HCT116 (cell line): ENCODE data around the gene TLL2. TPM values are rescaled to one million over a fixed set of nuclear protein-coding genes. Genes with fewer than 3 reads are reported as not detected.

ENCODE experiments used
- ATAC-seq: fragments of 200-7000 bp; cut with Tn5 transposase; 2 replicates; pipeline ENCODE4 v1.9.1; 2020; ENCODE audit warnings: mild to moderate bottlenecking, moderate library complexity
- BruUV-seq: library from RNA; stranded (reverse); fragments of 400-500 nt; replicated peaks from 2 replicates; lab custom pipeline; 2021; lab: Mats Ljungman, UMichigan
- CTCF ChIA-PET: fragments of 300-600 bp; sonication (Branson Sonifier 250); formaldehyde crosslinking; loops from one replicate; lab custom pipeline; 2021; ENCODE audit warnings: antibody characterized with exemption; lab: Charles Lee
- POLR2A ChIA-PET: fragments of 300-600, 350-600 bp; sonication (Branson Sonifier 250); formaldehyde crosslinking; loops from one replicate; lab custom pipeline; 2021; ENCODE audit warnings: antibody characterized with exemption; lab: Charles Lee
- RAD21 ChIA-PET, 2 experiments: fragments of 300-600 bp; sonication (Branson Sonifier 250); formaldehyde crosslinking; loops; one replicate each; lab custom pipeline; 2023; ENCODE audit warnings: low total read pairs in 2 of 2; ENCODE audit not compliant: uncharacterized antibody in 2 of 2, unreplicated experiment in 2 of 2, low non-redundant PET in 1 of 2; lab: Charles Lee
- DNase-seq: peaks from one replicate; pipeline ENCODE4 v3.0.0-alpha.2; 2010; ENCODE audit warnings: low read depth, low spot score
- H2AFZ ChIP-seq: fragments of 200-600 bp; shearing (Covaris generic), sonication (generic); 2 replicates; pipeline ENCODE4 v1.6.1; 2017; ENCODE audit warnings: low read depth, mixed run types, mixed read lengths, antibody characterized with exemption, low read length; ENCODE audit not compliant: poor library complexity, severe bottlenecking
- H3K27ac ChIP-seq: 2 replicates; pipeline ENCODE4 v1.5.1; 2012; ENCODE audit warnings: low read depth, low read length
- H3K27me3 ChIP-seq: fragments of 200-600 bp; sonication (generic); 2 replicates; pipeline ENCODE4 v1.6.1; 2016; ENCODE audit warnings: mixed run types, low read length, mixed read lengths; ENCODE audit not compliant: insufficient read depth
- H3K36me3 ChIP-seq, 2 experiments: fragments of 200-500 bp in 1 of 2; fragments of 200-600 bp in 1 of 2; sonication (Bioruptor generic) in 1 of 2; sonication (generic) in 1 of 2; 2 replicates each; pipeline versions ENCODE4 v1.5.1 to v1.6.1; 2014 to 2016; ENCODE audit warnings: low read length in 2 of 2, inconsistent platforms in 1 of 2, mixed read lengths in 1 of 2, mixed run types in 1 of 2; ENCODE audit not compliant: insufficient read depth in 2 of 2, control insufficient read depth in 1 of 2
- H3K4me1 ChIP-seq, 2 experiments: fragments of 200-600 bp in 1 of 2; sonication (generic) in 1 of 2; 2 replicates each; pipeline versions ENCODE4 v1.5.1 to v1.6.1; 2012 to 2017; ENCODE audit warnings: low read length in 2 of 2, inconsistent platforms in 1 of 2, mild to moderate bottlenecking in 1 of 2, mixed read lengths in 1 of 2, mixed run types in 1 of 2, moderate library complexity in 1 of 2; ENCODE audit not compliant: insufficient read depth in 2 of 2, control insufficient read depth in 1 of 2
- H3K4me2 ChIP-seq: fragments of 200-600 bp; sonication (generic); 2 replicates; pipeline ENCODE4 v1.6.1; 2017; ENCODE audit warnings: mixed run types, low read length, mixed read lengths
- H3K4me3 ChIP-seq, 2 experiments: fragments of 200-600 bp in 1 of 2; sonication (generic) in 1 of 2; replicated peaks in 1 of 2; 2 replicates each; pipeline ENCODE4 v1.5.1; 2011 to 2016; ENCODE audit warnings: low read length in 2 of 2, control low read depth in 1 of 2, low read depth in 1 of 2, mild to moderate bottlenecking in 1 of 2, mixed read lengths in 1 of 2, mixed run types in 1 of 2
- H3K79me2 ChIP-seq: fragments of 200-600 bp; sonication (generic); 2 replicates; pipeline ENCODE4 v1.6.1; 2017; ENCODE audit warnings: mild to moderate bottlenecking, mixed run types, low read length, moderate library complexity, mixed read lengths; ENCODE audit not compliant: insufficient read depth
- H3K9ac ChIP-seq: fragments of 200-600 bp; sonication (generic); 2 replicates; pipeline ENCODE4 v1.6.1; 2016; ENCODE audit warnings: low read length, mixed read lengths
- H3K9me2 ChIP-seq: fragments of 200-600 bp; sonication (generic), shearing (Covaris generic); 2 replicates; pipeline ENCODE4 v1.6.1; 2017; ENCODE audit warnings: mixed run types, mild to moderate bottlenecking, moderate library complexity; ENCODE audit not compliant: insufficient read depth
- H3K9me3 ChIP-seq, 2 experiments: fragments of 200-500 bp in 1 of 2; fragments of 200-600 bp in 1 of 2; sonication (Bioruptor generic) in 1 of 2; sonication (generic) in 1 of 2; 2 replicates each; pipeline ENCODE4 v1.6.1; 2014 to 2017; ENCODE audit warnings: low read length in 2 of 2, mixed read lengths in 2 of 2, inconsistent platforms in 1 of 2, low read depth in 1 of 2, mild to moderate bottlenecking in 1 of 2, mixed run types in 1 of 2, moderate library complexity in 1 of 2; ENCODE audit not compliant: control insufficient read depth in 1 of 2, insufficient read depth in 1 of 2
- H4K20me1 ChIP-seq: fragments of 200-600 bp; sonication (generic), shearing (Covaris generic); 2 replicates; pipeline ENCODE4 v1.6.1; 2017; ENCODE audit warnings: mixed run types, mild to moderate bottlenecking, moderate library complexity; ENCODE audit not compliant: insufficient read depth
- EGR1 ChIP-seq: IDR thresholded peaks from 2 replicates; pipeline ENCODE4 v1.6.1; 2012; ENCODE audit warnings: low read depth
- ELF1 ChIP-seq: IDR thresholded peaks from 2 replicates; pipeline ENCODE4 v1.6.1; 2012; ENCODE audit warnings: low read depth, borderline replicate concordance
- FOSL1 ChIP-seq: IDR thresholded peaks from 2 replicates; pipeline ENCODE4 v1.6.1; 2012; ENCODE audit warnings: low read depth
- POLR2A ChIP-seq: IDR thresholded peaks from 2 replicates; pipeline ENCODE4 v1.7.0; 2011; ENCODE audit warnings: borderline replicate concordance; ENCODE audit not compliant: insufficient read depth, insufficient read length; ENCODE audit errors: extremely low read depth
- POLR2AphosphoS5 ChIP-seq: IDR thresholded peaks from 2 replicates; pipeline ENCODE4 v1.6.1; 2011; ENCODE audit warnings: mild to moderate bottlenecking, low read depth, low read length, moderate library complexity
- SIN3A ChIP-seq: IDR thresholded peaks from 2 replicates; pipeline ENCODE4 v1.6.1; 2012; ENCODE audit warnings: low read depth
- SRF ChIP-seq: IDR thresholded peaks from 2 replicates; pipeline ENCODE4 v1.6.1; 2012; ENCODE audit warnings: low read depth
- TCF7L2 ChIP-seq: IDR thresholded peaks from 2 replicates; pipeline ENCODE4 v1.7.0; 2011; ENCODE audit warnings: borderline replicate concordance, inconsistent platforms; ENCODE audit not compliant: insufficient read depth, insufficient read length; ENCODE audit errors: extremely low read depth
- ZFX ChIP-seq: fragments of 450-650 bp; IDR thresholded peaks from 2 replicates; pipeline ENCODE4 v1.6.1; 2017
- ZNF274 ChIP-seq: fragments of 200-500 bp; sonication (Bioruptor generic); IDR thresholded peaks from 2 replicates; pipeline ENCODE4 v1.6.1; 2014; ENCODE audit warnings: mild to moderate bottlenecking, low read depth, low read length, inconsistent platforms
- intact Hi-C: fragments of 100-400 bp; cut with micrococcal nuclease; formaldehyde crosslinking; loops from 2 replicates; pipeline ENCODE4 v1.10.0; 2022
- total RNA-seq: library from RNA; stranded (reverse); gene quantifications from one replicate; pipeline ENCODE4 v1.2.1, GENCODE V29; 2021; ENCODE audit not compliant: unreplicated experiment
- TF ChIP-seq, protein P1 (sequence below): IDR thresholded peaks from 2 replicates; pipeline ENCODE4 v1.6.1; 2011; ENCODE audit warnings: mild to moderate bottlenecking, low read length, moderate library complexity; ENCODE audit not compliant: insufficient replicate concordance; ENCODE audit errors: extremely low read depth
- TF ChIP-seq, protein P2 (sequence below), 3 experiments: fragments of 200-600 bp in 1 of 3; sonication (generic) in 1 of 3; IDR thresholded peaks in 2 of 3; conservative IDR thresholded peaks in 1 of 3; 2 replicates each; pipeline ENCODE4 v1.5.1; 2012 to 2017; ENCODE audit warnings: low read depth in 2 of 3, low read length in 2 of 3, antibody characterized with exemption in 1 of 3, borderline replicate concordance in 1 of 3, control low read depth in 1 of 3, mild to moderate bottlenecking in 1 of 3, mixed read lengths in 1 of 3, mixed run types in 1 of 3, moderate library complexity in 1 of 3; ENCODE audit not compliant: insufficient read depth in 1 of 3

The TLL2 gene
- total RNA-seq, 1 experiment from 2014 or later, result 1.3 TPM

DNA sequence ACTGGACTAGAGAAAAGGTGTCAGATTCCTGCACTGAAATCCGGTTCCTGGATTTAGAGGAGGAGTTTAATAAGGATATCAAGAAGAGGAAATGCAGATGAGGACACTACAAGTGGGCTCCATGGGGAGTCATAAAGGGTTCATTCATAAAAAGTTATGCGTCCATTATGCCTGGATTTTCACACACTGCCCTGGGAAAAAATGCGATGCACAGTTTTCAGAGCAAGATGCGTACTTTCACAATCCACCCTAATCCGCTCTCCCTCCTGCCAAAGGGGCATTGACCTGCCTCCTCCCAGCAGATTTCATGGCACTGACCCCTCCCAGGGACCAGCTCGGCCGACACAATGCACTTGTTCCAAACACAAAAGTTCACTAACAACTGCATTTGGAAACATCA lies 112.7 kb downstream of the TLL2 start:
- Histone ChIP-seq H2AFZ (no peak overlapping the region), H3K27ac (no peak overlapping the region), H3K9me3 (no peaks in the 10 kb centered on the region), H3K4me2 (no peak overlapping the region), H3K36me3 (no peaks in the 10 kb centered on the region), H3K9me2 (no peaks in the 10 kb centered on the region), H3K4me3 (no peak overlapping the region), H3K79me2 (no peaks in the 10 kb centered on the region), H3K27me3 (peaks cover 31% of the 10 kb centered on the region), H3K9ac (no peak overlapping the region), H3K4me1 (no peaks in the 10 kb centered on the region), H4K20me1 (no peaks in the 10 kb centered on the region)
- TF ChIP-seq ZFX (no peak), FOSL1 (no peak), POLR2AphosphoS5 (no peak), ELF1 (no peak), EGR1 (no peak)
- TF ChIP-seq, protein P1, sequence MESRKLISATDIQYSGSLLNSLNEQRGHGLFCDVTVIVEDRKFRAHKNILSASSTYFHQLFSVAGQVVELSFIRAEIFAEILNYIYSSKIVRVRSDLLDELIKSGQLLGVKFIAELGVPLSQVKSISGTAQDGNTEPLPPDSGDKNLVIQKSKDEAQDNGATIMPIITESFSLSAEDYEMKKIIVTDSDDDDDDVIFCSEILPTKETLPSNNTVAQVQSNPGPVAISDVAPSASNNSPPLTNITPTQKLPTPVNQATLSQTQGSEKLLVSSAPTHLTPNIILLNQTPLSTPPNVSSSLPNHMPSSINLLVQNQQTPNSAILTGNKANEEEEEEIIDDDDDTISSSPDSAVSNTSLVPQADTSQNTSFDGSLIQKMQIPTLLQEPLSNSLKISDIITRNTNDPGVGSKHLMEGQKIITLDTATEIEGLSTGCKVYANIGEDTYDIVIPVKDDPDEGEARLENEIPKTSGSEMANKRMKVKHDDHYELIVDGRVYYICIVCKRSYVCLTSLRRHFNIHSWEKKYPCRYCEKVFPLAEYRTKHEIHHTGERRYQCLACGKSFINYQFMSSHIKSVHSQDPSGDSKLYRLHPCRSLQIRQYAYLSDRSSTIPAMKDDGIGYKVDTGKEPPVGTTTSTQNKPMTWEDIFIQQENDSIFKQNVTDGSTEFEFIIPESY, result no peak
- ChIA-PET RAD21 (no interaction called here), CTCF (no interaction called here), POLR2A (no interaction called here)
- intact Hi-C loops, result no loop called here
- DNase-seq (no peak), ATAC-seq (no peak)
- BruUV-seq, result no TSS peak

DNA sequence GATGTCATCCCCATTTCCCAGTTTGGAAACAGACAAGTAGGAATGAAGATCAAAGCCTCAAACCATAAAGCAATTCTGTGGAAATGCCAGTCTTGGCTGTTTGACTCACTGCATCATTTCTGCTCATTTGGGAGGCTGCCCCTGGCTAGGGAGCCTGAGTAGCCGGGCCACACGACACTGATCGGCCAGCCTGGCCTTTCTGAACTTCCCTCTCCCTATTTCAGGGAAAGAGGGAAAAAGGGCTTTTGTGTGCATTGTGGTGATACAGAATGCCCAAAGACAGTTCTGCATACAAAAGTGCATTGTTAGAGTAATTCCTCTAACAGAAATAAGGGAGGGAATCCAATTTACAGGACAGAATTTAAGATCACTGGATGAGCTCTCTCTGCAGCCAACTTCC lies 113.3 kb downstream of the TLL2 start:
- Histone ChIP-seq H3K4me2 (no peak overlapping the region), H3K9ac (no peak overlapping the region), H4K20me1 (no peaks in the 10 kb centered on the region), H3K4me1 (no peaks in the 10 kb centered on the region), H3K4me3 (no peak overlapping the region), H2AFZ (no peak overlapping the region), H3K27ac (no peak overlapping the region), H3K9me2 (no peaks in the 10 kb centered on the region), H3K9me3 (no peaks in the 10 kb centered on the region), H3K79me2 (no peaks in the 10 kb centered on the region), H3K27me3 (peaks cover 31% of the 10 kb centered on the region), H3K36me3 (no peaks in the 10 kb centered on the region)
- ATAC-seq, result no peak
- intact Hi-C loops, result no loop called here
- RAD21 ChIA-PET, result no interaction called here
- TF ChIP-seq ZNF274, result no peak
- TF ChIP-seq, protein P1, result no peak
- TF ChIP-seq ELF1, result no peak
- no peak for TF ChIP-seq SRF
- no peak for TF ChIP-seq FOSL1
- TF ChIP-seq, protein P2, sequence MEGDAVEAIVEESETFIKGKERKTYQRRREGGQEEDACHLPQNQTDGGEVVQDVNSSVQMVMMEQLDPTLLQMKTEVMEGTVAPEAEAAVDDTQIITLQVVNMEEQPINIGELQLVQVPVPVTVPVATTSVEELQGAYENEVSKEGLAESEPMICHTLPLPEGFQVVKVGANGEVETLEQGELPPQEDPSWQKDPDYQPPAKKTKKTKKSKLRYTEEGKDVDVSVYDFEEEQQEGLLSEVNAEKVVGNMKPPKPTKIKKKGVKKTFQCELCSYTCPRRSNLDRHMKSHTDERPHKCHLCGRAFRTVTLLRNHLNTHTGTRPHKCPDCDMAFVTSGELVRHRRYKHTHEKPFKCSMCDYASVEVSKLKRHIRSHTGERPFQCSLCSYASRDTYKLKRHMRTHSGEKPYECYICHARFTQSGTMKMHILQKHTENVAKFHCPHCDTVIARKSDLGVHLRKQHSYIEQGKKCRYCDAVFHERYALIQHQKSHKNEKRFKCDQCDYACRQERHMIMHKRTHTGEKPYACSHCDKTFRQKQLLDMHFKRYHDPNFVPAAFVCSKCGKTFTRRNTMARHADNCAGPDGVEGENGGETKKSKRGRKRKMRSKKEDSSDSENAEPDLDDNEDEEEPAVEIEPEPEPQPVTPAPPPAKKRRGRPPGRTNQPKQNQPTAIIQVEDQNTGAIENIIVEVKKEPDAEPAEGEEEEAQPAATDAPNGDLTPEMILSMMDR (IDR thresholded peaks at IDR 0.05 in 2 of 3, conservative IDR thresholded peaks at IDR 0.05 in 1 of 3; ENCODE audit: borderline replicate concordance in 1 of 3, insufficient read depth in 1 of 3, low read depth in 2 of 3, low read length in 2 of 3), result no peak
- no peak for TF ChIP-seq POLR2A
- no peak for TF ChIP-seq SIN3A
- no peak for TF ChIP-seq TCF7L2
- TF ChIP-seq POLR2AphosphoS5, result no peak
- no TSS peak for BruUV-seq
- CTCF ChIA-PET, result no interaction called here
- POLR2A ChIA-PET, result no interaction called here
- DNase-seq, result no peak
